ENCODE data around the gene ADAM19.

DNA sequence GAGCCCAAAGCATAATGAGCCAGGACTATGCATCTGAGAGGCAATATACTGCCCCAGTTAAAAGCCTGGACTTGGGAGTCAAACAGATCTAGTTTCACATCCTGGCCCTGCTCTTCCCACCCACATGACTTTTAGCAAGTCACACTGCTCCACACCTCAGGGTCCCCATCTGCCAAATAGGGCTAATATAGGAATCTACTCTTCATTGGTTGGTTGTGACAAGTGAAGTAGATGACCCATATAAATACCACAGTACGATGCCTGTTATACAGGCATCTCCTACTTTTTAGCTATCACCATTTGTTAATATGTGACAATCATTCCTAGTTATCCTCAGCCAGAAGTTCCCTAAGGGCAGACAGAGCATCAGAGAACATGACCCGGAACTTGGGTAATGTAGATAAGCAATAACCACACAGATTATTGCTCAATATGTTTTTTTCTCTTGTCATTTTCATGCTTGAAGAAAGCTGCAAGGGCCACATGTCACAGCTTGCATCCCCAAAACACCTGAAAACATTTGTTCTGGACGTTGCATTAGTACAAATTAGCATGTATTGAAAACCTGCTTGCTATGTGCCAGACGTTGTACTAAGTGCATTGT, 20.4 kb downstream of the ADAM19 start:
- TF ChIP-seq, protein P1, sequence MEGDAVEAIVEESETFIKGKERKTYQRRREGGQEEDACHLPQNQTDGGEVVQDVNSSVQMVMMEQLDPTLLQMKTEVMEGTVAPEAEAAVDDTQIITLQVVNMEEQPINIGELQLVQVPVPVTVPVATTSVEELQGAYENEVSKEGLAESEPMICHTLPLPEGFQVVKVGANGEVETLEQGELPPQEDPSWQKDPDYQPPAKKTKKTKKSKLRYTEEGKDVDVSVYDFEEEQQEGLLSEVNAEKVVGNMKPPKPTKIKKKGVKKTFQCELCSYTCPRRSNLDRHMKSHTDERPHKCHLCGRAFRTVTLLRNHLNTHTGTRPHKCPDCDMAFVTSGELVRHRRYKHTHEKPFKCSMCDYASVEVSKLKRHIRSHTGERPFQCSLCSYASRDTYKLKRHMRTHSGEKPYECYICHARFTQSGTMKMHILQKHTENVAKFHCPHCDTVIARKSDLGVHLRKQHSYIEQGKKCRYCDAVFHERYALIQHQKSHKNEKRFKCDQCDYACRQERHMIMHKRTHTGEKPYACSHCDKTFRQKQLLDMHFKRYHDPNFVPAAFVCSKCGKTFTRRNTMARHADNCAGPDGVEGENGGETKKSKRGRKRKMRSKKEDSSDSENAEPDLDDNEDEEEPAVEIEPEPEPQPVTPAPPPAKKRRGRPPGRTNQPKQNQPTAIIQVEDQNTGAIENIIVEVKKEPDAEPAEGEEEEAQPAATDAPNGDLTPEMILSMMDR (IDR thresholded peaks at IDR 0.05; ENCODE audit: poor library complexity) = no peak
- TF ChIP-seq EZH2 (IDR thresholded peaks at IDR 0.05; ENCODE audit: borderline replicate concordance) (no peak), EZH2phosphoT487 (IDR thresholded peaks at IDR 0.05; ENCODE audit: low read depth, severe bottlenecking, unreplicated experiment) (no peak)
